A549 (cell line): Measurements from ENCODE around the gene TRIM29. TPM values are rescaled to one million over a fixed set of nuclear protein-coding genes. Genes with fewer than 3 reads are reported as not detected.

ENCODE experiments used
- ATAC-seq, 2 experiments: fragments of 200-7000 bp in 1 of 2; fragments of >200 bp in 1 of 2; cut with Nextera tagmentation in 1 of 2; cut with Tn5 transposase in 1 of 2; 3 replicates each; pipeline versions ENCODE4 v1.8.0 to v1.9.1; 2018 to 2020; ENCODE audit warnings: mild to moderate bottlenecking in 1 of 2, moderate library complexity in 1 of 2
- CTCF ChIA-PET: fragments of 300-600 bp; sonication (Branson Sonifier 250); formaldehyde crosslinking; extraction: SDS; loops from one replicate; lab custom pipeline; 2021; ENCODE audit warnings: antibody characterized with exemption, inconsistent platforms; lab: Yijun Ruan, JAX
- POLR2A ChIA-PET: fragments of 350-600 bp; formaldehyde crosslinking; extraction: SDS; loops from one replicate; lab custom pipeline; 2021; ENCODE audit warnings: antibody characterized with exemption, inconsistent platforms; lab: Yijun Ruan, JAX
- DNase-seq, 2 experiments: peaks; one replicate each; pipeline versions ENCODE4 v3.0.0 to v3.0.0-alpha.2; 2011 to 2016; ENCODE audit warnings: low read depth in 1 of 2, low spot score in 1 of 2
- FAIRE-seq: peaks from 2 replicates; lab custom pipeline; 2011; peaks lifted over from hg19 to GRCh38; lab: Jason Lieb, UNC
- H3K27ac ChIP-seq, 2 experiments: fragments of >200 bp; sonication (Bioruptor Twin); formaldehyde crosslinking; 3 replicates each; pipeline ENCODE4 v1.5.1; 2016 to 2017
- H3K4me1 ChIP-seq: fragments of >200 bp; sonication (Bioruptor Twin); formaldehyde crosslinking; 3 replicates; pipeline ENCODE4 v1.6.1; 2016
- H3K4me2 ChIP-seq: fragments of >200 bp; sonication (Bioruptor Twin); formaldehyde crosslinking; 3 replicates; pipeline ENCODE4 v1.6.1; 2016
- H3K4me3 ChIP-seq: fragments of >200 bp; sonication (Bioruptor Twin); formaldehyde crosslinking; 3 replicates; pipeline ENCODE4 v1.5.1; 2016
- H3K9me3 ChIP-seq: fragments of >200 bp; sonication (Bioruptor Twin); formaldehyde crosslinking; 3 replicates; pipeline ENCODE4 v1.6.1; 2016
- CBX2 ChIP-seq: fragments of 200-600 bp; sonication (generic); IDR thresholded peaks from 2 replicates; pipeline ENCODE4 v1.6.1; 2016; ENCODE audit warnings: low read depth, mild to moderate bottlenecking, borderline replicate concordance
- CHD2 ChIP-seq: fragments of 150-350 bp; IDR thresholded peaks from 2 replicates; pipeline ENCODE4 v1.6.1; 2014; ENCODE audit warnings: low read length; ENCODE audit not compliant: partially characterized antibody
- CHD4 ChIP-seq: fragments of 200-600 bp; sonication (generic); IDR thresholded peaks from 2 replicates; pipeline ENCODE4 v1.6.1; 2016; ENCODE audit warnings: antibody characterized with exemption, mild to moderate bottlenecking, borderline replicate concordance
- CTCF ChIP-seq: fragments of >200 bp; sonication (Bioruptor Twin); formaldehyde crosslinking; IDR thresholded peaks from 3 replicates; pipeline ENCODE4 v1.5.1; 2016
- EHF ChIP-seq: fragments of 250-450 bp; sonication (Bioruptor Pico); IDR thresholded peaks from 2 replicates; pipeline ENCODE4 v1.5.0; 2020; ENCODE audit warnings: mild to moderate bottlenecking
- EP300 ChIP-seq, 2 experiments: fragments of >200 bp; sonication (Bioruptor Twin); formaldehyde crosslinking; IDR thresholded peaks; 2 replicates in 1 of 2; 3 replicates in 1 of 2; pipeline ENCODE4 v1.6.1; 2016 to 2017
- FOXS1 ChIP-seq: fragments of 250-450 bp; sonication (Bioruptor Pico); IDR thresholded peaks from 2 replicates; pipeline ENCODE4 v1.5.0; 2020; ENCODE audit warnings: mild to moderate bottlenecking, moderate library complexity
- HDAC2 ChIP-seq: fragments of 200-600 bp; sonication (generic); IDR thresholded peaks from 2 replicates; pipeline ENCODE4 v1.6.1; 2016
- HEYL ChIP-seq: fragments of 250-450 bp; sonication (Bioruptor Pico); IDR thresholded peaks from 2 replicates; pipeline ENCODE4 v1.8.0; 2021; ENCODE audit warnings: mild to moderate bottlenecking, moderate library complexity
- HOXA7 ChIP-seq: fragments of 250-450 bp; sonication (Bioruptor Pico); IDR thresholded peaks from 2 replicates; pipeline ENCODE4 v1.5.0; 2020; ENCODE audit warnings: mild to moderate bottlenecking, moderate library complexity
- HOXB13 ChIP-seq: fragments of 250-450 bp; sonication (Bioruptor Pico); IDR thresholded peaks from 2 replicates; pipeline ENCODE4 v1.5.0; 2020; ENCODE audit warnings: low read depth, mild to moderate bottlenecking, moderate library complexity
- HOXB5 ChIP-seq: fragments of 250-450 bp; sonication (Bioruptor Pico); IDR thresholded peaks from 2 replicates; pipeline ENCODE4 v1.5.0; 2020; ENCODE audit warnings: mild to moderate bottlenecking, moderate library complexity
- JUN ChIP-seq, 2 experiments: fragments of >200 bp; sonication (Bioruptor Twin); formaldehyde crosslinking; IDR thresholded peaks; 2 replicates in 1 of 2; 3 replicates in 1 of 2; pipeline ENCODE4 v1.6.1; 2016 to 2017
- MAFK ChIP-seq: fragments of 450-650 bp; IDR thresholded peaks from 2 replicates; pipeline ENCODE4 v1.6.1; 2014; ENCODE audit not compliant: partially characterized antibody
- MAX ChIP-seq: IDR thresholded peaks from 2 replicates; pipeline ENCODE4 v1.6.1; 2012
- RAD21 ChIP-seq, 2 experiments: fragments of >200 bp in 1 of 2; sonication (Bioruptor Twin) in 1 of 2; formaldehyde crosslinking in 1 of 2; IDR thresholded peaks in 1 of 2; conservative IDR thresholded peaks in 1 of 2; 2 replicates in 1 of 2; 3 replicates in 1 of 2; pipeline ENCODE4 v1.6.1; 2012 to 2018; ENCODE audit warnings: inconsistent platforms in 1 of 2
- TP53 ChIP-seq: fragments of 250-450 bp; sonication (Bioruptor Pico); IDR thresholded peaks from 2 replicates; pipeline ENCODE4 v1.5.0; 2021; ENCODE audit warnings: mild to moderate bottlenecking, moderate library complexity
- USF2 ChIP-seq: fragments of 450-650 bp; IDR thresholded peaks from 2 replicates; pipeline ENCODE4 v1.6.1; 2014; ENCODE audit warnings: antibody characterized with exemption
- ZC3H11A ChIP-seq: fragments of 450-650 bp; IDR thresholded peaks from 2 replicates; pipeline ENCODE4 v1.6.1; 2014; ENCODE audit warnings: antibody characterized with exemption, mild to moderate bottlenecking
- ZFP36 ChIP-seq: fragments of 450-650 bp; IDR thresholded peaks from 2 replicates; pipeline ENCODE4 v1.6.1; 2014; ENCODE audit warnings: borderline replicate concordance; ENCODE audit not compliant: partially characterized antibody
- WGBS: methylation state at CpG from one replicate; pipeline ENCODE4 v1.1.6; 2017; ENCODE audit errors: missing lambda C conversion rate; 5-methylcytosine and 5-hydroxymethylcytosine counted together
- polyA plus RNA-seq, 4 experiments: library from polyadenylated mRNA; depleted of rRNA in 3 of 4; stranded (reverse); fragments of >200 nt; fragmentation: RNase III in 1 of 4; extraction: RNeasy Plus Mini Kit Qiagen cat#74134 plus additional on column Dnase treatment in 1 of 4; gene quantifications; 2 replicates in 3 of 4; 3 replicates in 1 of 4; pipeline ENCODE4 v1.2.3, GENCODE V29; 2011 to 2017

TRIM29 gene
- polyA plus RNA-seq, 2 of the 4 experiments (the other 2 are of a cell fraction) = 2.7 to 3.6 TPM

- H3K27ac ChIP-seq = no peak overlapping the region
- ChIA-PET POLR2A (no interaction called here), CTCF (interaction anchor here (1.3 to 5.8 kb wide), 2 partner anchors 9 to 457 kb away, joined by 6 to 41 read pairs; no protein-coding TSS in a partner anchor)
- ATAC-seq (no peak; a peak in 1 of 6 replicates), FAIRE-seq (no peak), DNase-seq (no peak)
- no peak for TF ChIP-seq EP300 (IDR thresholded peaks at IDR 0.05)
- TF ChIP-seq MAX = no peak
- TF ChIP-seq CBX2 = no peak
- TF ChIP-seq HDAC2 = no peak
- no peak for TF ChIP-seq HOXA7 (CRISPR knock-in tag)
- TF ChIP-seq ZFP36 = no peak
- no peak for TF ChIP-seq HOXB13 (CRISPR knock-in tag)
- no peak for TF ChIP-seq CHD4
- whole genome bisulfite sequencing = 13% methylated on average over 3 of the region's 14 CpGs
- no peaks in the 10 kb centered on the region for H3K4me1 ChIP-seq
- H3K4me2 ChIP-seq = no peak overlapping the region
- no peak overlapping the region for H3K4me3 ChIP-seq
- H3K9me3 ChIP-seq = no peaks in the 10 kb centered on the region
Observed at GRCh38 chr11:120098503-120099020, 39.4 kb downstream of the TRIM29 start.

GRCh38 chr11:120097721-120098385 is 40.1 kb downstream of the TRIM29 start:
- no peak for DNase-seq
- ATAC-seq = no peak
- H3K27ac ChIP-seq = no peak overlapping the region
- H3K4me3 ChIP-seq = no peak overlapping the region
- ChIA-PET POLR2A (no interaction called here), CTCF (interaction anchor here (1.3 to 5.8 kb wide), 2 partner anchors 10 to 456 kb away, joined by 6 to 41 read pairs; no protein-coding TSS in a partner anchor)
- H3K9me3 ChIP-seq = no peaks in the 10 kb centered on the region
- 9% methylated on average over 6 of the region's 10 CpGs for WGBS
- TF ChIP-seq CHD2 (no peak), RAD21 (conservative IDR thresholded peaks at IDR 0.05 in 1 of 2, IDR thresholded peaks at IDR 0.05 in 1 of 2) (no peak), EHF (CRISPR knock-in tag) (no peak), HOXB5 (CRISPR knock-in tag) (no peak), HEYL (CRISPR knock-in tag) (no peak), TP53 (CRISPR knock-in tag) (no peak), FOXS1 (CRISPR knock-in tag) (no peak), CTCF (no peak), EP300 (IDR thresholded peaks at IDR 0.05) (no peak), MAX (no peak), MAFK (no peak), USF2 (no peak), JUN (IDR thresholded peaks at IDR 0.05) (no peak), ZC3H11A (no peak)
- H3K4me2 ChIP-seq = no peak overlapping the region
- H3K4me1 ChIP-seq = no peaks in the 10 kb centered on the region
- FAIRE-seq = no peak
